Esophagus squamous epithelium (tissue), 4 donors: ENCODE data around the gene MGAT5.

Source experiments
- CTCF ChIP-seq, 6 experiments: fragments of 450-650 bp in 4 of 6; fragments of 200-600 bp in 2 of 6; sonication (generic) in 2 of 6; IDR thresholded peaks; one replicate each; pipeline ENCODE4 v1.5.1; 2016 to 2019; ENCODE audit warnings: antibody characterized with exemption in 6 of 6, mild to moderate bottlenecking in 4 of 6, moderate library complexity in 4 of 6
- POLR2A ChIP-seq, 4 donors: fragments of 450-650 bp; IDR thresholded peaks; one replicate each; pipeline ENCODE4 v1.6.1; 2017; ENCODE audit warnings: antibody characterized with exemption in 4 of 4, mild to moderate bottlenecking in 4 of 4, moderate library complexity in 3 of 4

- TF ChIP-seq CTCF (IDR thresholded peaks at IDR 0.05) (no peak), POLR2A (IDR thresholded peaks at IDR 0.05) (no peak)
Observed at GRCh38 chr2:134449751-134450513, 196.1 kb downstream of the MGAT5 start.
